Gastroesophageal sphincter (tissue), 3 donors: ENCODE measurements around the gene GPD1L.

ENCODE experiments used
- CTCF ChIP-seq, 4 experiments: fragments of 200-600 bp in 2 of 4; fragments of 450-650 bp in 2 of 4; sonication (generic) in 1 of 4; IDR thresholded peaks; one replicate each; pipeline ENCODE4 v1.5.1; 2017 to 2019; ENCODE audit warnings: antibody characterized with exemption in 4 of 4, mild to moderate bottlenecking in 2 of 4, moderate library complexity in 2 of 4
- EP300 ChIP-seq: sonication (generic); formaldehyde crosslinking; IDR thresholded peaks from one replicate; pipeline ENCODE4 v1.6.1; 2017; ENCODE audit warnings: antibody characterized with exemption, mild to moderate bottlenecking
- POLR2A ChIP-seq, 2 donors: fragments of 450-650 bp; IDR thresholded peaks; one replicate each; pipeline ENCODE4 v1.6.1; 2017; ENCODE audit warnings: antibody characterized with exemption in 2 of 2, mild to moderate bottlenecking in 2 of 2, moderate library complexity in 1 of 2
- POLR2AphosphoS5 ChIP-seq: sonication (generic); formaldehyde crosslinking; IDR thresholded peaks from one replicate; pipeline ENCODE4 v1.6.1; 2017; ENCODE audit warnings: antibody characterized with exemption

- TF ChIP-seq POLR2AphosphoS5 (no peak), CTCF (IDR thresholded peaks at IDR 0.05) (no peak), POLR2A (IDR thresholded peaks at IDR 0.05) (no peak), EP300 (no peak)
Observed at GRCh38 chr3:32076566-32076965, 29.9 kb upstream of the GPD1L start.
